HG03060 (cell line): Measurements from ENCODE around the gene CWC22.
"Not testable (repeated sequence)": the region's sequence is repeated elsewhere in the genome, so short reads cannot be mapped to it uniquely, and the experiment has no call there.

Source experiments
- ATAC-seq: cut with Tn5 transposase; IDR thresholded peaks from one replicate; pipeline ENCODE4 v1.9.1; 2021; ENCODE audit warnings: low read depth, moderate number of reproducible peaks; ENCODE audit not compliant: unreplicated experiment

The CWC22 gene

DNA sequence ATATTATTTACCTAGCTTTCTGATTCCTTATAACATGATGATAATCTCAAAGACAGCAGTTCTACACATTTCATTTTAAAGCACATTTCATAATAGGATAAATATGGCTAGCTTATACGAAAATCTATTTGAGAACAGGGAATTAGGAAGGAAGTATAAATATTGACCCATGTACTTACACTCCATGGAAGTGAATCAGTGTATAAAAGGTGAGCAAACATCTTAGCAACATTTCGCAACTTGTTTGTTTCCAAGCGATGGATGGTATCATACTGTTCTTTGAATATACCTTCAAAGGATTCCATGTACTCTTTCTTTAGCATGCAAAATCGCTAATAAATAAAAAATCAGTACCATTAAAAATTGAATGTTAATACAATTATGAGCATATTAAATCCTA is 53.1 kb downstream of the CWC22 start:
- no peak for ATAC-seq

DNA sequence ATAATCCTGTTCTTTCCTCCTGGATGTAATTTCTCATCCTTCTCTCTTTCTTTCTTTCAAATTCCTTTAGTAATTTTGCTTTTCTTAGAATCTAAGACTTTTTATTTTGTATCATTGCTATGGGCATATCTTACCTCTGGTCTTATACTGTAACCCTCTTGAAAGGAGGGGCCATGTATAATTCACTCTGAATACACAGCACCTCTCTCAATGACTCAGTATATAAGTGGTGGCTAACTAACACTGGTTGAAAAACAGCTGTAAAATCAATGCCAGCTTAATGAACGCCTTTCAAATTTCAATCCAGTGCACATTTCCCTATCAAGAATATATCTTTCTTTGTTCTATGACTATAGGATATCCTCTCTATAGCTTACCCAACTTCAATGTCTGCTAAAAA is 53.7 kb downstream of the CWC22 start:
- ATAC-seq: no peak

- no peak for ATAC-seq
Measured at GRCh38 chr2:179952658-179953057, 54.4 kb downstream of the CWC22 start.

DNA sequence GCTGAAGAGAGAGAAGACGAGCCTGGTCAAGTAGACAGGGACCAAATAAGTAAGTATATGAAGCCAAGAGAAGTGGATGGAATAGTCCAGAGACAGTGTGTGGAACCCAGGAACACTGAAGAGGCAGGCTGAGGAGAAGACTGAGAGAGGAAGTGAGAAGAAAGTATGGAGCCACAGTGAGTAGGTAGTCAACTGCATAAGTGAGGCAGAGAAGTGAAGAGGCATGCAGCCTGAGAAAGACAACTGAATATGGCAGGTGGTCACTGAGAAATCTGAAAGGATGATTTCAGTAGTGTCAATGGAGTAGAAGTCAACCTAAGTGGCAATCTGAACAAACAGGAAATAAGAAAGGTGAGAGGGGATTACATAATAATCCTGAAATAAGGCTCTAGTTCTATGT is 55.4 kb downstream of the CWC22 start:
- no peak for ATAC-seq

GRCh38 chr2:179950391-179950790 is 56.7 kb downstream of the CWC22 start:
- ATAC-seq: no peak

- ATAC-seq: no peak
Measured at GRCh38 chr2:179949438-179949837, 57.7 kb downstream of the CWC22 start.

- no peak for ATAC-seq
Measured at GRCh38 chr2:179948058-179948457, 59.0 kb downstream of the CWC22 start.

- ATAC-seq: no peak
Measured at GRCh38 chr2:179946810-179947615, 60.1 kb downstream of the CWC22 start.

GRCh38 chr2:179946346-179946745 is 60.8 kb downstream of the CWC22 start:
- ATAC-seq: no peak

- no peak for ATAC-seq
Measured at GRCh38 chr2:179939259-179939658, 67.8 kb downstream of the CWC22 start.

GRCh38 chr2:179938026-179938425 is 69.1 kb downstream of the CWC22 start:
- ATAC-seq: no peak

- no peak for ATAC-seq
Measured at GRCh38 chr2:179936654-179937053, 70.4 kb downstream of the CWC22 start.

DNA sequence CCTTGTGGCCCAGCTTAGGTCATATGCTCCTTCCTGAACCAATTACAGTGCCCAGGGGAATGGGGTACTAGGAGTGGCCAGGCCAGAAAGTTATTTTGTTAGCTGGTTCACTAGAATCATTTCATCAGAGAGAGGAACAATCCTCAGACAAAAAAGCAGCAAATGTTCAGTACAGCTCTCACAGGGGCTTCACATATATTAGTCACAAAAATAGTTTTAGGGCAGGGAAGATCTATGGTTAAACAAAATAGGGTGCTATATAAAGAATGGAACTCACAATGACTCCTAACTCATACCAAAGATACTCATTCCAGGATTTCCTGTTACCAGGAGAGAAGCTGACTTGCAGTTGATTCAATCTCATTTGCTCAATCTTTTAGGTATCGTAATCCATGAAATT is 71.0 kb downstream of the CWC22 start:
- ATAC-seq: no peak

GRCh38 chr2:179932786-179933185 is 74.3 kb downstream of the CWC22 start:
- ATAC-seq: no peak

- no peak for ATAC-seq
Measured at GRCh38 chr2:179931502-179931901, 75.6 kb downstream of the CWC22 start.

DNA sequence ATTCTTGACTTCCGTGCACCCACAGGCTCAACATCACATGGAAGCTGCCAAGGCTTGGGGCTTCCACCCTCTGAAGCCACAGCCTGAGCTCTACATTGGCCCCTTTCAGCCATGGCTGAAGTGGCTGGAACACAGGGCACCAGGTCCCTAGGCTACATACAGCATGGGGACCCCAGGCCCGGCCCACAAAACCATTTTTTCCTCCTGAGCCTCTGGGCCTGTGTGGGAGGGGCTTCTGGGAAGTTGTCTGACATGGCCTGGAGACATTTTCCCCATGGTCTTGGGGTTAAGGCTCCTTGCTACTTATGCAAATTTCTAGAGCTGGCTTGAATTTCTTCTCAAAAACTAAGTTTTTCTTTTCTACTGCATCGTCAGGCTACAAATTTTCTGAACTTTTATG is 77.1 kb downstream of the CWC22 start:
- ATAC-seq: not testable (repeated sequence)

GRCh38 chr2:179927041-179927440 is 80.1 kb downstream of the CWC22 start:
- ATAC-seq: no peak

DNA sequence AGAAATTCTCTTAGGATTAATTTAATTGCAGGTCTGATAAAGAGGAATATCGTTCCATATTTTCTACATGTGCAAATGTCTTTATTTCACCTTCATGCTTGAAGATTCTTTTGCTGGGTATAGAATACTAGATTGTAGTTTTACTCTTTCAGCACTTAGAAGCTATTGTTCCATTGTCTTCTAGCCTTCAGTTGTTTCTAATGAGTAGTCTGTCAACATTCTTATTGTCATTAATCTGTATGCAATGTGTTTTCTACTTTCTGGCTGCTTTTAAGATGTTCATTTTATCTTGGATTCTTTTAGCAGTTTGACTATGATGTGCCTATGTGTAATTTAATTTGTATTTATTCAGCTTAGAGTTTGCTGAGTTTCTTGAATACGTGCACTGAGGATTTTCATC is 81.4 kb downstream of the CWC22 start:
- ATAC-seq: no peak

GRCh38 chr2:179917272-179917671 is 89.8 kb downstream of the CWC22 start:
- ATAC-seq: no peak

DNA sequence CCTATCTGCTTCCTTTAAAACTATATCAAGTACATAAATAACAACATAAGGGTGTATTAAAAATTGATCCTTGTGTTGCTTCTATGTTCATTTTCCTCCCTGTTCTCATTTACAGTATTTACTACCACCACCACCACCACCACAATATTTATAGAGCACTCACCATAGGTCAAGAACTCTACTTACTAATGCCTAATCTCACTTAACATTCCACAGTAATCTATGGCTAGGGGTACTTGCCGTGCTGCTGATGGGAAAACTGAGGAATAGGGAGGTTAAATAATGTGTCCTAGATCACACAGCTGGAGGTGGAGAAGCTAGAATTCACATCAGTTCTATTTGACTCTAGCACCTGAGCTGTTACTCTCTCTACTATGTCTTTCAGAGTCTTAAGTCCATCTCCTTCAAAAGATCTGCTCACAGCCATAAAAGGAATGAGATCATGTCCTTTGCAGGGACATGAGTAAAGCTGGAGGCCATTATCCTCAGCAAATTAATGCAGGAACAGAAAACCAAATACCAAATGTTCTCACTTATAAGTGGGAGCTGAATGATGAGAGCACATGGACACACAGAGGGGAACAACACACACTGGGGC is 91.6 kb downstream of the CWC22 start:
- no peak for ATAC-seq

GRCh38 chr2:179913809-179914208 is 93.3 kb downstream of the CWC22 start:
- no peak for ATAC-seq

GRCh38 chr2:179911569-179911968 is 95.5 kb downstream of the CWC22 start:
- ATAC-seq: no peak
